CD4-positive, alpha-beta T cell (primary cell): ENCODE measurements around the gene FRMD4B. TPM values are rescaled to one million over a fixed set of nuclear protein-coding genes. Genes with fewer than 3 reads are reported as not detected.

ENCODE experiments used
- ATAC-seq: fragments of 200-7000 bp; cut with Tn5 transposase; one replicate; pipeline ENCODE4 v1.10.0; 2022; ENCODE audit warnings: mild to moderate bottlenecking; ENCODE audit not compliant: poor library complexity
- CTCF ChIA-PET: fragments of 350-600 bp; sonication (Branson Sonifier 250); formaldehyde crosslinking; loops from one replicate; lab custom pipeline; 2021; ENCODE audit warnings: antibody characterized with exemption, inconsistent platforms; lab: Charles Lee
- POLR2A ChIA-PET: fragments of 350-600 bp; sonication (Branson Sonifier 250); formaldehyde crosslinking; loops from one replicate; lab custom pipeline; 2021; ENCODE audit warnings: antibody characterized with exemption, inconsistent platforms; lab: Charles Lee
- DNase-seq, 14 experiments: peaks; one replicate each; pipeline ENCODE4 v3.0.0-alpha.2; 2013 to 2020; ENCODE audit warnings: mixed read lengths in 2 of 14
- H3K27ac ChIP-seq, 2 donors: one replicate each; pipeline versions ENCODE4 v1.5.1 to v1.7.0; 2013; ENCODE audit warnings: low read length in 2 of 2, low read depth in 1 of 2, mild to moderate bottlenecking in 1 of 2
- H3K27me3 ChIP-seq, 2 experiments: 1 replicate in 1 of 2; 2 replicates in 1 of 2; pipeline versions ENCODE4 v1.6.1 to v1.7.0; 2013; ENCODE audit warnings: low read length in 2 of 2, control low read depth in 1 of 2, mild to moderate bottlenecking in 1 of 2, moderate library complexity in 1 of 2; ENCODE audit not compliant: insufficient read depth in 2 of 2, control insufficient read depth in 1 of 2
- H3K36me3 ChIP-seq: one replicate; pipeline ENCODE4 v1.6.1; 2013; ENCODE audit warnings: low read length, control low read depth; ENCODE audit not compliant: insufficient read depth
- H3K4me1 ChIP-seq: one replicate; pipeline ENCODE4 v1.6.1; 2013; ENCODE audit warnings: low read length, control low read depth; ENCODE audit not compliant: insufficient read depth
- H3K4me3 ChIP-seq: one replicate; pipeline ENCODE4 v1.5.1; 2013; ENCODE audit warnings: mild to moderate bottlenecking, low read length, moderate library complexity
- H3K9me3 ChIP-seq, 2 experiments: 1 replicate in 1 of 2; 2 replicates in 1 of 2; pipeline versions ENCODE4 v1.6.1 to v1.7.0; 2013; ENCODE audit warnings: low read length in 2 of 2, mild to moderate bottlenecking in 2 of 2, control low read depth in 1 of 2, moderate library complexity in 1 of 2; ENCODE audit not compliant: control insufficient read depth in 1 of 2, insufficient read depth in 1 of 2
- H3K27ac Mint-ChIP-seq: one replicate; pipeline ENCODE4 v1.8.0; 2020; ENCODE audit warnings: mixed read lengths
- H3K27me3 Mint-ChIP-seq: one replicate; pipeline ENCODE4 v1.8.0; 2021; ENCODE audit warnings: mixed read lengths
- H3K36me3 Mint-ChIP-seq: one replicate; pipeline ENCODE4 v1.8.0; 2021; ENCODE audit warnings: low read depth, mixed read lengths
- H3K4me1 Mint-ChIP-seq: one replicate; pipeline ENCODE4 v1.8.0; 2021; ENCODE audit warnings: low read depth, mixed read lengths
- H3K4me3 Mint-ChIP-seq: one replicate; pipeline ENCODE4 v1.8.0; 2020; ENCODE audit warnings: mild to moderate bottlenecking, mixed read lengths
- H3K9me3 Mint-ChIP-seq: one replicate; pipeline ENCODE4 v1.8.0; 2020; ENCODE audit warnings: mixed read lengths
- intact Hi-C, 2 experiments: fragments of 100-400 bp; cut with DNase I in 1 of 2; cut with micrococcal nuclease in 1 of 2; formaldehyde crosslinking; loops; one replicate each; pipeline versions ENCODE4 v1.15.1 to v1.9.0; 2023 to 2025; cut with DNase I, micrococcal nuclease
- total RNA-seq, 174 experiments: library from RNA in 2 of 174; stranded (reverse) in 2 of 174; gene quantifications; one replicate each; pipeline ENCODE4 v1.2.3 and lab custom pipeline; 2021 to 2026
- TF ChIP-seq, protein P1 (sequence below): fragments of 200-600 bp; IDR thresholded peaks from one replicate; pipeline ENCODE4 v1.8.0; 2022; ENCODE audit warnings: antibody characterized with exemption, mild to moderate bottlenecking

The FRMD4B gene
- total RNA-seq, 2 experiments from 2014 or later: 5.5 to 7.7 TPM

DNA sequence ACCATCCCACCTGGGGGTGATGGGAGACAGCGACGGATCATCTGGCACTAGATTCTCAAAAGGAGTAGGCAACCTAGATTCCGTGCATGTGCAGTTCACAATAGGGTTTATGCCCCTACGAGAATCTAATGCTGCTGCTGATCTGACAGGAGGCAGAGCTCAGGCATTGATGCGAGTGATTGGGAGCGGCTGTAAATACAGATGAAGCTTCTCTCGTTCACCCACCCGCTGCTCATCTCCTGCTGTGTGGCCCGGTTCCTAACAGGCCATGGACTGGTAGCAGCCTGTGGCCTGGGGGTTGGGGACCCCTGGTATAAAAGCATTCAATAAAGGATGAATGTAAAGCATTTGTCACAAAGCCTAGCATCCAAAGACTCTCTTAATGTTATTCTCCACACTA is 126.8 kb downstream of the FRMD4B start:
- Histone ChIP-seq H3K4me1 (no peaks in the 10 kb centered on the region), H3K4me3 (no peak overlapping the region), H3K36me3 (no peaks in the 10 kb centered on the region), H3K27ac (no peak overlapping the region), H3K27me3 (no peaks in the 10 kb centered on the region), H3K9me3 (peaks cover 0 to 9% of the 10 kb centered on the region in 2 experiments)
- no peaks in the 10 kb centered on the region for H3K36me3 Mint-ChIP-seq
- no peak overlapping the region for H3K4me3 Mint-ChIP-seq
- intact Hi-C loops: no loop called here
- ChIA-PET POLR2A (no interaction called here), CTCF (no interaction called here)
- H3K27me3 Mint-ChIP-seq: no peaks in the 10 kb centered on the region
- no peaks in the 10 kb centered on the region for H3K4me1 Mint-ChIP-seq
- TF ChIP-seq, protein P1, sequence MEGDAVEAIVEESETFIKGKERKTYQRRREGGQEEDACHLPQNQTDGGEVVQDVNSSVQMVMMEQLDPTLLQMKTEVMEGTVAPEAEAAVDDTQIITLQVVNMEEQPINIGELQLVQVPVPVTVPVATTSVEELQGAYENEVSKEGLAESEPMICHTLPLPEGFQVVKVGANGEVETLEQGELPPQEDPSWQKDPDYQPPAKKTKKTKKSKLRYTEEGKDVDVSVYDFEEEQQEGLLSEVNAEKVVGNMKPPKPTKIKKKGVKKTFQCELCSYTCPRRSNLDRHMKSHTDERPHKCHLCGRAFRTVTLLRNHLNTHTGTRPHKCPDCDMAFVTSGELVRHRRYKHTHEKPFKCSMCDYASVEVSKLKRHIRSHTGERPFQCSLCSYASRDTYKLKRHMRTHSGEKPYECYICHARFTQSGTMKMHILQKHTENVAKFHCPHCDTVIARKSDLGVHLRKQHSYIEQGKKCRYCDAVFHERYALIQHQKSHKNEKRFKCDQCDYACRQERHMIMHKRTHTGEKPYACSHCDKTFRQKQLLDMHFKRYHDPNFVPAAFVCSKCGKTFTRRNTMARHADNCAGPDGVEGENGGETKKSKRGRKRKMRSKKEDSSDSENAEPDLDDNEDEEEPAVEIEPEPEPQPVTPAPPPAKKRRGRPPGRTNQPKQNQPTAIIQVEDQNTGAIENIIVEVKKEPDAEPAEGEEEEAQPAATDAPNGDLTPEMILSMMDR: no peak
- ATAC-seq: no peak
- H3K27ac Mint-ChIP-seq: no peak overlapping the region
- no peaks in the 10 kb centered on the region for H3K9me3 Mint-ChIP-seq
- no peak for DNase-seq

DNA sequence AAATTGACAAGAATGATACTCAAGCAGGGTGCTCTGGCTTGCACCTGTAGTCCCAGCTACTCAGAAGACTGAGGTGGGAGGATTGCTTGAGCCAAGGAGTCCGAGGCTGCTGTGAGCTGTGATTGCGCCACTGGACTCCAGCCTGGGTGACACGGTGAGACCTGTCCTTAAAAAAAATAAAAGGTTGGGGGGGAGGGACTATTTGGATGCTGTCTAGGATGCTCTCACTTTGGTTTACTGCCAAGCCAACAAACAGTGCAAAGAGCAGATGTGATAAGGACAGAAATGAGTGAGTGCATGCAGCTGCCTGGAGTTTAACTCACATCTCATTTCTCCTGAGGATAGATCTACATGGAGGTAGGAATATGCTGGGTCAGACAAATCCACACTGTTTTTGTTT is 130.0 kb downstream of the FRMD4B start:
- DNase-seq: no peak
- H3K27me3 ChIP-seq: no peaks in the 10 kb centered on the region
- ATAC-seq: no peak
- H3K4me1 Mint-ChIP-seq: no peaks in the 10 kb centered on the region
- no peaks in the 10 kb centered on the region for H3K27me3 Mint-ChIP-seq
- no peaks in the 10 kb centered on the region for H3K36me3 Mint-ChIP-seq
- no peak overlapping the region for H3K27ac ChIP-seq
- CTCF ChIA-PET: interaction anchor here (0.6 kb wide), 1 partner anchor 14 kb away, joined by 3 read pairs; no protein-coding TSS in a partner anchor
- peaks cover 0 to 9% of the 10 kb centered on the region in 2 experiments for H3K9me3 ChIP-seq
- H3K27ac Mint-ChIP-seq: no peak overlapping the region
- H3K36me3 ChIP-seq: no peaks in the 10 kb centered on the region
- intact Hi-C loops: no loop called here
- H3K4me3 Mint-ChIP-seq: no peak overlapping the region
- H3K4me3 ChIP-seq: no peak overlapping the region
- POLR2A ChIA-PET: no interaction called here
- H3K4me1 ChIP-seq: no peaks in the 10 kb centered on the region
- H3K9me3 Mint-ChIP-seq: no peaks in the 10 kb centered on the region
- TF ChIP-seq, protein P1: no peak

DNA sequence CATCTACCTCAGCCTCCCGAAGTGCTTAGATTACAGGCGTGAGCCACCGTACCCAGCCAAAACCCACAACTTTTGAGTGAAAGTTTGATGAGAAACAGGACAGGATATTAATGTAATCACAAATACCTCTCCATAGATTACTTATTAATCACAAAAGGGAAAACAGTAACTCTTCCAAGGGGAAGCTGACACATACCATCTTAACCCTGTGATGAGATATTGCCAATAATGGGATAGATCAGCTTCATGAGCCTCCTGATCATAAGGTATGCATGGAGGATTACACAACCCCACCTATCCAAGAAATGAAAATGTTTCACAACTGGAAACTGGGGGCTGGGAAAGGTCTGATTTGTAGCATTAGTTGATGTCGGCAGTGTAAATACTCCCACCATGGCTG is 131.5 kb downstream of the FRMD4B start:
- Mint-ChIP-seq H3K9me3 (no peaks in the 10 kb centered on the region), H3K27me3 (no peaks in the 10 kb centered on the region), H3K4me1 (peaks cover 4% of the 10 kb centered on the region), H3K4me3 (no peak overlapping the region), H3K36me3 (no peaks in the 10 kb centered on the region), H3K27ac (no peak overlapping the region)
- CTCF ChIA-PET: no interaction called here
- no peaks in the 10 kb centered on the region for H3K36me3 ChIP-seq
- H3K27ac ChIP-seq: no peak overlapping the region
- DNase-seq (no peak), ATAC-seq (no peak)
- H3K4me1 ChIP-seq: no peaks in the 10 kb centered on the region
- H3K4me3 ChIP-seq: no peak overlapping the region
- no peaks in the 10 kb centered on the region for H3K27me3 ChIP-seq
- TF ChIP-seq, protein P1: no peak
- intact Hi-C loops: no loop called here
- POLR2A ChIA-PET: no interaction called here
- H3K9me3 ChIP-seq: no peaks in the 10 kb centered on the region
